ENCODE data around the gene NR4A3. TPM values are rescaled to one million over a fixed set of nuclear protein-coding genes. Genes with fewer than 3 reads are reported as not detected.

NR4A3 gene
- total and polyA plus RNA-seq, 10 of the 15 experiments (the other 5 are each of a cell fraction or from before 2014, with no cell fraction given): 0.04 to 2.1 (median 0.64) TPM; not detected in 1

- Histone ChIP-seq H3K4me3 (no peak overlapping the region), H3K36me3 (ENCODE audit: control insufficient read depth in 2 of 2, insufficient read depth in 2 of 2, low read length in 1 of 2) (no peaks in the 10 kb centered on the region), H3K79me2 (ENCODE audit: control insufficient read depth, insufficient read depth, low read length) (no peaks in the 10 kb centered on the region), H3K4me1 (ENCODE audit: control insufficient read depth, insufficient read depth, low read length) (peaks cover 6% of the 10 kb centered on the region), H3K4me2 (ENCODE audit: control insufficient read depth, insufficient read depth) (peak overlapping the region; percentile 45), H3K27ac (ENCODE audit: control insufficient read depth, insufficient read depth) (no peak overlapping the region), H3K9ac (ENCODE audit: control insufficient read depth, insufficient read depth, low read length) (no peak overlapping the region), H3K27me3 (replicated peaks in 1 of 2; ENCODE audit: control insufficient read depth in 2 of 2, insufficient read depth in 2 of 2, low read length in 1 of 2) (no peaks in the 10 kb centered on the region), H2AFZ (ENCODE audit: control insufficient read depth, low read depth, low read length) (no peak overlapping the region), H4K20me1 (ENCODE audit: control insufficient read depth, insufficient read depth) (no peaks in the 10 kb centered on the region), H3K9me3 (replicated peaks; ENCODE audit: control insufficient read depth, insufficient read depth, low read length) (no peaks in the 10 kb centered on the region)
- intact Hi-C loops (cut with micrococcal nuclease; ENCODE audit: unreplicated experiment) (no loop called here), in situ Hi-C loops (cut with MboI) (loop anchor here (25.0 kb wide), 2 partner anchors 201 to 401 kb away; no protein-coding TSS in a partner anchor)
- SMC1A ChIA-PET (ENCODE audit: uncharacterized antibody, unreplicated experiment): interaction anchor here (0.6 to 1.8 kb wide), 18 partner anchors 9 to 649 kb away, joined by 3 to 13 read pairs (median 3); no protein-coding TSS in a partner anchor
- BruUV-seq (replicated peaks): no TSS peak
- CTCF ChIA-PET: interaction anchor here (0.7 to 2.6 kb wide), 12 partner anchors 13 to 649 kb away, joined by 3 to 18 read pairs (median 4); no protein-coding TSS in a partner anchor
- FAIRE-seq (peak; percentile 41), DNase-seq (ENCODE audit: low read depth, low spot score) (no peak), ATAC-seq (peak; percentile 89)
- POLR2A ChIA-PET: interaction anchor here (1.0 kb wide), 1 partner anchor 97 kb away, joined by 3 read pairs; no protein-coding TSS in a partner anchor
- WGBS (ENCODE audit: insufficient coverage, insufficient replicate concordance, low lambda C conversion rate, missing lambda C conversion rate): 23% methylated on average over 8 of the region's 8 CpGs
- RAD21 ChIA-PET (ENCODE audit: unreplicated experiment): interaction anchor here (0.6 to 2.2 kb wide), 8 partner anchors 7 to 580 kb away, joined by 3 to 16 read pairs (median 4); partner anchors contain the start of gene NR4A3
- TF ChIP-seq SIN3A (IDR thresholded peaks at IDR 0.05; ENCODE audit: low read depth, low read length) (no peak), EGR1 (IDR thresholded peaks at IDR 0.05; ENCODE audit: borderline replicate concordance in 1 of 2, low read depth in 2 of 2, low read length in 2 of 2) (no peak), RUNX3 (IDR thresholded peaks at IDR 0.05; ENCODE audit: low read length) (peak; percentile 17; the same call in 1 of the 2 replicates), TAF1 (IDR thresholded peaks at IDR 0.05; ENCODE audit: borderline replicate concordance, low read depth, low read length) (no peak), SMAD1 (IDR thresholded peaks at IDR 0.05; ENCODE audit: low read depth, partially characterized antibody) (no peak), IKZF1 (conservative IDR thresholded peaks at IDR 0.05) (peak; percentile 52), KDM1A (IDR thresholded peaks at IDR 0.05; ENCODE audit: borderline replicate concordance) (no peak), JUNB (IDR thresholded peaks at IDR 0.05) (peak; percentile 96), SMAD5 (IDR thresholded peaks at IDR 0.05; ENCODE audit: low read depth) (no peak), ZNF384 (IDR thresholded peaks at IDR 0.05; ENCODE audit: borderline replicate concordance, low read depth, low read length) (peak; percentile 97), PAX5 (IDR thresholded peaks at IDR 0.05; ENCODE audit: borderline replicate concordance, low read depth, low read length) (peak; percentile 42; the same call in 1 of the 2 replicates), HDAC2 (IDR thresholded peaks at IDR 0.05) (no peak), NFIC (IDR thresholded peaks at IDR 0.05; ENCODE audit: low read depth, low read length) (peak; percentile 52; the same call in 1 of the 2 replicates), ATF2 (IDR thresholded peaks at IDR 0.05; ENCODE audit: low read length) (peak; percentile 54; the same call in 1 of the 2 replicates), ZNF24 (IDR thresholded peaks at IDR 0.05) (no peak), POU2F2 (IDR thresholded peaks at IDR 0.05; ENCODE audit: borderline replicate concordance, low read depth, low read length) (no peak; the same call in 2 of the 3 replicates), IRF4 (IDR thresholded peaks at IDR 0.05; ENCODE audit: low read depth, low read length) (peak; percentile 97), SMC3 (IDR thresholded peaks at IDR 0.05; ENCODE audit: borderline replicate concordance, low read length) (peak; percentile 15; the same call in 1 of the 2 replicates), ATF7 (IDR thresholded peaks at IDR 0.05; ENCODE audit: low read depth) (peak; percentile 75), RFX5 (IDR thresholded peaks at IDR 0.05; ENCODE audit: low read depth, low read length) (no peak), RAD21 (IDR thresholded peaks at IDR 0.05; ENCODE audit: insufficient read depth, low read depth, low read length) (0 out of 2 replicates have a peak, but pooled peaks have one; percentile 6), IKZF2 (IDR thresholded peaks at IDR 0.05) (peak; percentile 61 to 72; a peak in 3 of 4 replicates), CREM (IDR thresholded peaks at IDR 0.05; ENCODE audit: low read depth) (peak; percentile 26; the same call in 1 of the 2 replicates)
- TF ChIP-seq, protein P1, sequence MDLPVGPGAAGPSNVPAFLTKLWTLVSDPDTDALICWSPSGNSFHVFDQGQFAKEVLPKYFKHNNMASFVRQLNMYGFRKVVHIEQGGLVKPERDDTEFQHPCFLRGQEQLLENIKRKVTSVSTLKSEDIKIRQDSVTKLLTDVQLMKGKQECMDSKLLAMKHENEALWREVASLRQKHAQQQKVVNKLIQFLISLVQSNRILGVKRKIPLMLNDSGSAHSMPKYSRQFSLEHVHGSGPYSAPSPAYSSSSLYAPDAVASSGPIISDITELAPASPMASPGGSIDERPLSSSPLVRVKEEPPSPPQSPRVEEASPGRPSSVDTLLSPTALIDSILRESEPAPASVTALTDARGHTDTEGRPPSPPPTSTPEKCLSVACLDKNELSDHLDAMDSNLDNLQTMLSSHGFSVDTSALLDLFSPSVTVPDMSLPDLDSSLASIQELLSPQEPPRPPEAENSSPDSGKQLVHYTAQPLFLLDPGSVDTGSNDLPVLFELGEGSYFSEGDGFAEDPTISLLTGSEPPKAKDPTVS (IDR thresholded peaks at IDR 0.05; ENCODE audit: low read depth, low read length): no peak
These were observed 9.9 kb upstream of the NR4A3 start for GRCh38 chr9:99811598-99812383.

Data from GM12878 (cell line).